Stimulated activated CD8-positive, alpha-beta memory T cell treated with anti-CD3 and anti-CD28 coated beads, Interleukin-15, amount 100 ng/mL, for 24 hours (primary cell): ENCODE results near the gene PTOV1.
A peak's percentile ranks its signal among the peaks of the same experiment; 100 is the strongest.

Experiments
- DNase-seq: peaks from one replicate; pipeline ENCODE4 v3.0.0-alpha.2; 2020; ENCODE audit warnings: low read depth

PTOV1 gene

DNA sequence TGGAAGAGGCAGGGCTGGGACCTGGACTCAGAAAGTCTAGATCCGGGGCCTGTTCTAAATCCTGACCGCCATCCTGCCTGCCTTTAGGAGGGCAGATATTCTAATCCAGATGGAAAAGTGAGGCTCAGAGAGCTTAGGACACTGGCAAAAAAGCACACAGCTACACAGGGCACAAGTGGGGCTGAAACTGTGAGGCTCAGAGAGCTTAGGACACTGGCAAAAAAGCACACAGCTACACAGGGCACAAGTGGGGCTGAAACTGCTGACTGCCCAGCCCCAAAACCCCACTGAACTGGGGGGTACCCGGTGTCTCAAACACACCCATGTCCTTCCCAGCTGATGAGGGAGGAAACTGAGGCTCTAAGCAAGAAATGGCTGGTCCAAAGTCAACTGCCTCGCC lies 24.2 kb downstream of the PTOV1 start:
- no peak for DNase-seq

DNA sequence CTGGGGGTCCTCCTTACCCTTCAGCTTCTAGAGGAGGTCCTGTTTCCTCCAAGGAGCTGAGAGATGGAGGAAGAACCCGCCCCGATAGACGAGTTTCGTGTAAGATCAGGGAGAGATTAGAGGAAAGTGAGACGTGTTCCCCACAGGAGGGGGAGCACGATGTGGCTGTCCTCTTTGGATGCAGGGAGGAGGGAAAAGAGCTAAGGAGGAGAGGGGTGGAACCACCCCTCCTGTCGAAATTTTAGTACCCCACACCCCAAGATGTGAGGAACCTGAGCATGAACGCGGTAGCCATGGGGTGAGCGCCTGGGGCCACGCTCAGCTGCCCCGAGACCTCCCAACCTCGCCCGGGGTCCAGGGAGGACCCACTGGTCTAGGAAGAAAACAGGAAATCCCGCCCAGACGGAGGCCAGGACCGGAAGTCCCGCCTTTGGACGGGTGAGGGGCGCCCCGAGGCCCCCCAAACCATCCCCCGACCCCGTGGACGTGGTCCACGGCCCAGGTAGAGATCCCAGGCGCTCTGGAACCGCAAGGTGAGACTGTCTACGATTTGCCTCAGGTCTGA lies 25.0 kb downstream of the PTOV1 start:
- no peak for DNase-seq

DNA sequence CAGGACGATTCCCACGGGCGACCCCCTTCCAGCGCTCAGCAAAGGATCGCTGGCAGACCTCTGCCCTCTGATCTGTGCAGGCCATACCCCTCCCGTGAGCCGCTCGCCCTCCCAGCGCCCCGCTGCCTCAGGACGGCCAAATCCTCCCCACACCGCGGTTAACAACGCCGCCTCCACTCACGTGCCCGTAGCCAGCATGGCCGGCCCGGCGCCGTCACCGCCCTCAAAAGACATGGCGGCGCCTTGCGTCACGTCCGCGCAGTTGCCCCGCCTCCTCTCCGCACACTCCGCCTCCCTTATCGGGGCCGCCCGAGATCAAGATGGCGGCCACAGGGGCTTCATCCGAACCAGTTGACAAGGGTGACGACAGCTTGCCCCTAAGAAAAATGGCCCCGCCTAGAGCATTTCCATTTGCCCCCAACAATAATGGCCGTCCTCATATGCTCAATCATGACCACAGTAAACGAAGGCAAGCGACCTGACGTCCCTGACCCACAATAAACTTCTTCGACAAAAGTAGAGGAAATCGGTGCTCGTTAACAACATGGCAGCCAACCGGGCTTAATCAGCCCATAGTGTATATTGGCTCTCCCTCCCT lies 25.6 kb downstream of the PTOV1 start:
- peak; percentile 83 for DNase-seq

DNA sequence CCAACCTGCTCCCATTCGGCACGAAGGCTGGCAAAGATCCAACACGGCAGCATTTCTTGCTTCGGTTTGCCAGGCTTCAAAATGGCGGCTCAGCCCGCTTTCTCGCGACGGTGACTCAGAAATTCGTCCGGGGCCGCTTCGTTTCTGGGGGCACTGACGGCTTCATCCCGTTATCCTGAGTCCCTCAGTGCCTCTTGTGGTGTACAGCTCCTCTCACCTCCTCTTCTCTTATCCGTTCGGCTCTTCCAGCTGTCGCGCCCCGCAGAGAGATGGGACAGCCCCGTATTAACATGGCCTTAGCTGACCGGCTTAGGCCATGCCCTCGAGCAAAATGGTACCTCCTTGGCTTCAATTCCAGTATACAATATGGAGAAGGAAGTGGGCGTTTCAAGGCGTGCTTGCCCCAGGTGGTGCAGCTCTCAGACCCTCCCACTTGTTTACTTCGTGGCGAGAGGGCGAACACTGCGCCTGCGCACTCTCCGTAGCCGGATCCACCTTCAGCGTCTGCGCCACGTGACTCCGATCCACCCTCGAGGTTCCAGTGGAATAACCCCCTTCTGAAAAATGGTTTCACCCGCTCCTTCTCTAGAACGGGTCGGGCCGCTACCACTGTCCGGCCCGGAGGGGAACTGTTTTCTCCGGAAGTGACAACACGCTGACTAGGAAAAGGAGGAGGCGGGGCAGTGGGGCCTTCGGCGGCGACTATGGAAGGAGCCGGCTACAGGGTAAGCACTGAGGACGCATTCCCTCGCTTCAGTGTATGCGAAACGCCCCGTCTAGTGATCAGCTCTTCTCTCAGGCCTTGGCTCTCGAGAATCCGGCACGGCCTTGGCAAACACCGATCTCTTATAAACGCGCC lies 26.3 kb downstream of the PTOV1 start, which contains the start of the genes AKT1S1 and TBC1D17:
Gene AKT1S1, minus strand, starts transcription at position 336 of the 859 bp plus-strand sequence. CDS start 4,060 bp downstream, outside the sequence.
Gene TBC1D17, plus strand, starts transcription at position 683 of the 859 bp plus-strand sequence. Its CDS starts 22 bp downstream, at position 705.
- DNase-seq, result peak; percentile 88

DNA sequence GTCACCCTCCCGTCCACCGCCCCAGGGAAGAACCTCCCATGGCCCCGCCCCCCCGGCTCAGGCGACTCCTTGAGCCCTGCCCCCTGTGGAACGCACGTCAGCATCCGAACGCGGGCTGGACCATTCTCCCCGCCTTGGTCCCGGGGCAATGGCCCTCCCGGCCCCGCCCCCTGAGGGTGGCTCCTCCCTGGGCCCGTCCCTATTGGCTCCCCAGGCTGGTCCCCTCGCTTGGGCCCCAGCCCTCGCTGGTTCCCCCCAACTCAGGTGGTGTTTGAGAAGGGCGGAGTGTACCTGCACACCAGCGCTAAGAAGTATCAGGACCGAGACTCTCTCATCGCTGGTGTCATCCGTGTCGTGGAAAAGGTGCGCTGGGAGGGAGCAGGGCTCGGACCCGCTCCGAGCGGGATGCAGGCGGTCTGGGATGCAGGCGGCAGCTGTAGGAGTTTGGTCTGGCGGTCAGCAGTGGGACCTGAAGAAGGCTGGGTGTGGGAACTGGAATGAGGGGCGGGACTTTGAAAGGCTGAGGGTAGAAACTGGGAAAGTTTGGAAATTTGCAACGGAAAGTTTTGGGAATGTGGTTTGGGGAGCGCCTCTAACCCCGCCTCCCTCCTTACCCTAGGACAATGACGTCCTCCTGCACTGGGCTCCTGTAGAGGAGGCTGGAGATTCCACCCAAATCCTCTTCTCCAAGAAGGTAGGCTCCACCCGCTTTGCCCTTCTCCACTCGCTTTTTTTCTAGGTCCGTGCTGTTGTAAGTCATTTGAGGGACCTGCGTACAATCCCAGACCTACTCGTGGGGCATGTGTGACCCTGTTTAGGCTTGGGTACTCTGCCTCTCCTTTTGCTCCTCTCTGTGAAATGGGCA lies 27.2 kb downstream of the PTOV1 start:
- DNase-seq, result peak; percentile 93

DNA sequence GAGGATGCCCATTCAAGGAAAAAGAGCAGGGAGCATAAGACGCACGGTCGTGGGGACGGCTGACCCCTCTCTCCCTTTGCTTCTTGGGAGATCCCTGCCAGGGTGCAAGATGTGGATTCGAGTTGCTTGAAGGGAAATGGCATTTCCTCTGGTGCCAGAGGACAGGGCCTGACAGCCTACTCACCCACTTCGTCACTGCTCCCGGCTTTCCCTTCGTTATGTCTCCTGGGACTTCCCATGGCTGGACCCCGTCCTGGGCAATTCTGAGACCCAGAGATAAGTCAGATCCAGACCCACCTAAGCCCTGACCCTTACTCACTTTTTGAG lies 27.7 kb downstream of the PTOV1 start:
- DNase-seq, result no peak

DNA sequence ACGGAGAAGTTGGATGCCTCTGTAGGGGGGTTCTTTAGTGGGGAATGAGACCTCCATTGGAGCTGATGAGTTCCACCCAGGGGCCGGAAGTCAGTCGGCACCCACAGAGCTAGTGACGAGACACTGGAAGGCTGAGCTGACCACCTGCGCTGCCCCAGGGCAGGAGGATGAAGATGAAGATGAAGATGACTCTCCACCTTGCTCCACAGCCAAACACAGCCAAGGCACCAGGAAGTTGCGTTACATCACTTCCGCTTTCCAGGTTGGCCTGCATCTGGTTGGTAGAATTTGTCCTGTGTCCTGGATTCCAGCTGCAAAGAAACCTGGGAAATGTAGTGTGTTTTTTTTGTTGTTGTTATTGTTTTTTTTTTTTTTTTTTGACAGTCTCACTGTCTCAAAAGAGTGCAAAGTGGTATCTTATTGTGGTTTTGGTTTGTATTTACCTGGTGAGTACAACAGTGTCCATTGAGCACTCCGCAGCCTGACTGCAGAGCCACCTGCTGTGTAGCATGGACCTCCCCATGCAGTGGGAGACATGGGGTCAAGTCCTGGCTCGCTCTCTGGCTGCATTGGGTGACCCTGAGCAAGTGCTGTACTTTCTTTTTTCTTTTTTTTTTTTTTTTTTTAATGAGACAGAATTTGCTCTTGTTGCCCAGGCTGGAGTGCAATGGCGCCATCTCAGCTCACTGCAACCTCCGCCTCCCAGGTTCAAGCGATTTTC lies 28.4 kb downstream of the PTOV1 start:
- no peak for DNase-seq

DNA sequence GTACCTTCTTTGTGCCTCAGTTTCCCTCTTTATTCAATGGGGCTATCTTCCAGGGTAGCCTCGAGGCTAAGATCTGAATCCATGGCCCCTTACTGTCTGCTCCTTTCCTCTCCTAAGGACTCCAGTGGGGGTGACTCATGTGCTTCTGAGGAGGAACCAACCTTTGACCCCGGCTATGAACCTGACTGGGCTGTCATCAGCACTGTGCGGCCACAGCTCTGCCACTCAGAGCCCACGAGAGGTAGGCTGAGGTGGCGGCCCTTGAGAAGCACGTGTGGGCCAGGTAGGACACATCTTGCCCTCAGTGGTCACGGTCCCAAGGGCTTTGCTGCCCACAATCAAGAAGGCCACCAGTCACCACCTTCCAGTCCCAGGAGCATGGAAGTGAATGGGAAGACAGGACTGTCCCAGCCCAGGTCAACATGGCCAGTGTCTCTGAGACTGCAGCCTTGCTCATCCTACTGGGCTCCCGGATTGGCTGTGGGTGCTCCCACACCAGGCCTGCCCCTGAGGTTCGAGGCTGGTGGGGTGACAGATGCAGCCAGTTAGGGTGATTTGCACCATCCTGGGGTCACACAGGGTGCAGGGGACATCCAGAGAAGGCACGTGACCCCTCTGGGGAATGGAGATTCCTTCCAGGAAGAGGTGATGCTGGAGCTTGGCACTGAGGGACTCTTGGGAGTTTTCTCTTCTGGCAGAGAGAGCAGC lies 29.4 kb downstream of the PTOV1 start:
- no peak for DNase-seq

DNA sequence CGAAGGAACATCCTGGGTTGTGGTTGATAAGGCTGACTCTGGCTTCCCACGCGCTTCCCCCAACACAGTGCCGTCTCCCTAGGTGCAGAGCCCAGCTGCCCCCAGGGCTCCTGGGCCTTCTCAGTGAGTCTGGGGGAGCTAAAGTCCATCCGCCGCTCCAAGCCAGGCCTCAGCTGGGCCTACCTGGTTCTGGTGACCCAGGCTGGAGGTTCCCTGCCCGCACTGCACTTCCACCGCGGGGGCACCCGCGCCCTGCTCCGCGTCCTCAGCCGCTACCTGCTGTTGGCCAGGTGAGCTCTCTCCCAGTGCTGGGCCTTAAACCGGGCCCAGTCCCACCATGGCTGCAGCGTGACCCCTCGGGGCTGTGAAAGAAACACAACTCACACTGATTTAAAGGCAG lies 30.2 kb downstream of the PTOV1 start:
- DNase-seq, result no peak

DNA sequence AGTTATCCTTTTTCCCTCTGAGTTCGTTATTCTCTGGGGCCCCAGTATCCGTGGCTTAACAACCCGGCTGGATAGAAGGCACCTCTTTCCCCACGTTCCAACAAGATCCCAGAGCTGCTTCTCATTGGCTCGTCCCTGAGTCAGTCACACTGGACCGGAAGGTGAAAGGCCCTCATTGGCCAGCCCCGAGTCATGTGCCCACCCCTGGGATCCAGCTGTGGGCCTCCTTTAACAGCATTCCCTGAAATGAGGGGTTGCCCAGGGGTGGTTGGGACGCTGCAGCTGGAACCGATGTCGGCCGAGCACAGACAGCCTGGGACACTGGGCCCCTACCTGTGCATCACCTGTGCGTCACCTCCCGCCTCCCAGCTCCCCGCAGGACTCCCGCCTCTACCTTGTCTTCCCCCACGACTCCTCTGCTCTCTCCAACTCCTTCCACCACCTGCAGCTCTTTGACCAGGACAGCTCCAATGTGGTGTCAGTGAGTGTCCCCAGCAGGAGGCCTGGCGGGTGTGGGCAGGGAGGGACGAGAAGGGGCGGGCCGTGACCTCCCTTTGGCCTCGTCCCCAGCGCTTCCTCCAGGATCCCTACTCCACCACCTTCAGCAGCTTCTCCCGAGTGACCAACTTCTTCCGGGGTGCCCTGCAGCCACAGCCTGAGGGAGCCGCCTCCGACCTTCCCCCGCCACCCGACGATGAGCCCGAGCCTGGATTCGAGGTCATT lies 30.9 kb downstream of the PTOV1 start:
- DNase-seq, result no peak

DNA sequence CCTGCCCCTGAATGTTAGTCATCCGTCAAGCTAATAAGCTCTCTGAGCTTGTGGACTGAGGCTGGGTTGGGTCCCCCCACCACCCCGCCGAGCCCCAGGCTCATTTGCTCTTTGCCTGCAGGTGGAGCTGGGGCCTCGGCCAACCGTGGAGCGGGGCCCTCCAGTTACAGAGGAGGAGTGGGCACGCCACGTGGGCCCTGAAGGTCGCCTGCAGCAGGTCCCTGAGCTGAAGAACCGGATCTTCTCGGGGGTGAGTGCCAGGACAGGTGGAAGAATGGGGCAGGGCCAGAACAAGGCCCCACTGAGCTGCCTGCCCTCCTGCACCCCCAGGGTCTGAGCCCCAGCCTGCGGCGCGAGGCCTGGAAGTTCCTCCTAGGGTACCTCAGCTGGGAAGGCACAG lies 31.7 kb downstream of the PTOV1 start:
- DNase-seq, result no peak

DNA sequence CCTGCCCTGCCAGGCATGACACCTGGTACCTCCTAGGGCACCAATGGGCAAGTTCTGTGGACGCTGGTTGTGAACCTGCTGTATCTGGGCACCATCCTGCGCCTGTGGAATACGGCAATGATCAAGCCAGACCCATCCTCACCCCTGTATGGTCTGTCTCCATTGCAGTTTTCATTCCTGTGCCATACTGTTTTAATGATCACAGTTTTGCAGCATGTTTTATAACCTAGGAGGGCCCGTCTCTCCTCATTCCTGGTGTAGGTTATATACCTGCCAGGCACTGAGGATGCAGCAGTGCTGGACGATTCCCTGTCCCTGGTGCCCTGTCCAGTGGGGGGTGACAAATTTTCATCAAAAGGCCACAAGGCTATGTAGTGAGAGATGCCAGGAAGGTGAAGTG lies 32.1 kb downstream of the PTOV1 start:
- DNase-seq, result no peak

DNA sequence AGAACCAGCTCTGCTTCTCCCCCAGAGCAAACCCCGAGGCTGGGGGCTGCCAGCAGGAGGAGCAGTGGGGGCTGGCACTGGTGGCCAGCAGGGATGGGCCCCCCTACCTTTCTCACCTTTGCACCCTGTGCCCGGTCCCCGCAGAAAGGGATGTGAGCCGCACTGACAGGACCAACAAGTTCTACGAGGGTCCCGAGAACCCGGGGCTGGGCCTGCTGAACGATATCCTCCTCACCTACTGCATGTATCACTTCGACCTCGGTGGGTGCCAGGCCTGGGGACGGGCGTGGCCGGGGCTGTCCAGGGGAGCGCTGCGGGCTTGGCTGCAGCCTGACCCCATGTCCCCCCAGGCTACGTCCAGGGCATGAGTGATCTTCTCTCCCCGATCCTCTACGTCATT lies 33.1 kb downstream of the PTOV1 start:
- no peak for DNase-seq

DNA sequence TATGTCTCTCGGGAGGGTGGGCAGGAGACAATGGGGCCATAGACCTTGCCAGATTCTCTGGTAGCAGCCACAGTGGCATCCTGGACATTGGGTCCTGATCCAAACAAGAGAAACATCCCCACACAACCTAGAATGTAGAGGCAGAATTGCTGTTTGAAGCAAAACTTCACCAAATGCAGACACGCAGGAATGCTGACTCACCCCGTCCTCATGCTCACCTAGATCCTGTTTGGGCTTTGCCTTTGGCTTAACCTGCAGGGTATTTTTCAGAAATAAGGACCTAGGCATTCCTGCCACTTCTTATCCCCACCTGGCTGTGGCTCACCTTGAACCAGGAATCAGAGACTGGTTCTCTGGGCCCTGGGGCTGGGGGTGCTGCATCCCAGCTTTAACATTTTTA lies 33.8 kb downstream of the PTOV1 start:
- DNase-seq, result no peak

DNA sequence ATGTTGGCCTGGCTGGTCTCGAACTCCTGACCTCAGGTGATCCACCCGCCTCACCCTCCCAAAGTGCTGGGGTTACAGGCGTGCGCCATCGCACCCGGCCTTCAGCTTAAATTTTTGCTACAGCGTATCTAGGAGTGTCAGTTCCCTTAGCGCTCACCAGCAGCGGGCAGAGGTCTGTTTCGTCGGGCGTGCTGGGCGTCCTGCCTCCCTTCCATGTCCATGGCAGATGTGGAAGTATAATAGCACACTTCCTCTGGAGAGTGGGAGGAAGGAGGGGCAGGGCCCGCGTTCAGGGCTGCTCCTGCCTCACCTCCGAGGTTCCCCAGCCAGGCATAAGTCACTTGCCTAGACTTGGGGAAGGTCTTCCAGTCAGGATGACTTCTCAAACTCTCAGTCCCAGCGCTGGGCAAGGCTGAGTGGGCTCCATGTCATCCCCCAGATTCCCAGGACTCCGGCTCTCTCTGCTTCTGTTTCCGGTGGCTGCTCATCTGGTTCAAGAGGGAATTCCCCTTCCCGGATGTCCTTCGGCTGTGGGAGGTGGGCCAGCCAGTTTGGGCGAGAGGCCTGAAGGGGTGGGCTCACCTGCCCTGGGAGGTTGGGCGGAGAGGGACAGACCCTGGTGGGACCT lies 36.2 kb downstream of the PTOV1 start:
- DNase-seq, result no peak

DNA sequence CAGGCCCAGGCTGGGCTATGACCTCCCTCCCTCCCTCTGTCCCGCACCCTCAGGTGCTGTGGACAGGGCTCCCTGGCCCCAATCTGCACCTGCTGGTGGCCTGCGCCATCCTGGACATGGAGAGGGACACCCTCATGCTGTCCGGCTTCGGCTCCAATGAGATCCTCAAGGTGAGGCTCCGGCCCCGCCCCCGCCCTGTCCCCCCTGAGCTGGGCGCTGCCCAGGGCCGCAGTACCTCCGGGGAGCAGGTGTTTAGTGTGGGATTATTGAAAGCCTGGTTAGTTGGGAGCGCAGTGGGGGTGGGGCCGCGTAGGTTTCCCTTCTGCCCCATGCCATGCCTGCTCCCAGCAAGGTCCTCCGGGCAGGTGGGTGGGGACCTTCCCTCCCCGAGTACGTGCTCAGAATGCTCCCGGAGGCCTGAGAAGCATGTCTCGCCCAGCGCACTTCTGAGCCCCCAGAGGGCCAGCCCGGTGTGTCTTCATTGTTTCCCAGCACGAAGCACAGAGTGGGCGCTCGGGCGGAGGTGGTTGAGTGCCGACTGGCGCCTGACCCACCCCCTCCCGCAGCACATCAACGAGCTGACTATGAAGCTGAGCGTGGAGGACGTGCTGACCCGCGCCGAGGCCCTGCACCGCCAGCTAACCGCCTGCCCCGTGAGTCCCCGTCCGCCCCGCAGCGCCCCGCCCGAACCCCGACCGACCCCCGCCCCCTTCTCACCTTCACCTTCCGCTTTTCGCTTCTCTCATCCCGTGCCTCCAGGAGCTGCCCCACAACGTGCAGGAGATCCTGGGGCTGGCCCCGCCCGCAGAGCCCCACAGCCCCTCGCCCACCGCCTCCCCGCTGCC lies 36.9 kb downstream of the PTOV1 start:
- DNase-seq, result no peak

DNA sequence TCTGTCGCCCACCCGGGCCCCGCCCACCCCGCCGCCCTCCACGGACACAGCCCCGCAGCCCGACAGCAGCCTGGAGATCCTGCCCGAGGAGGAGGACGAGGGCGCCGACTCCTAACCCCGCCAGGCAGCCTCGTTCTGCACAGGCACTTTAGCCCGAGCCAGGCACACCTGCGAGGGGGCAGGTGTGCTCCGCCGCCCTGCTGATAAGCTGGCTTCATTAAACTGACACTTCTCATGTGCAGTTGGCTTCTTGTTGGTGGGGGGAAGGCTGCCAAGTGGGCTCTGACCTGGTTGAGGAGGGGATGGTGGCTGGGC lies 37.5 kb downstream of the PTOV1 start:
- DNase-seq, result no peak

DNA sequence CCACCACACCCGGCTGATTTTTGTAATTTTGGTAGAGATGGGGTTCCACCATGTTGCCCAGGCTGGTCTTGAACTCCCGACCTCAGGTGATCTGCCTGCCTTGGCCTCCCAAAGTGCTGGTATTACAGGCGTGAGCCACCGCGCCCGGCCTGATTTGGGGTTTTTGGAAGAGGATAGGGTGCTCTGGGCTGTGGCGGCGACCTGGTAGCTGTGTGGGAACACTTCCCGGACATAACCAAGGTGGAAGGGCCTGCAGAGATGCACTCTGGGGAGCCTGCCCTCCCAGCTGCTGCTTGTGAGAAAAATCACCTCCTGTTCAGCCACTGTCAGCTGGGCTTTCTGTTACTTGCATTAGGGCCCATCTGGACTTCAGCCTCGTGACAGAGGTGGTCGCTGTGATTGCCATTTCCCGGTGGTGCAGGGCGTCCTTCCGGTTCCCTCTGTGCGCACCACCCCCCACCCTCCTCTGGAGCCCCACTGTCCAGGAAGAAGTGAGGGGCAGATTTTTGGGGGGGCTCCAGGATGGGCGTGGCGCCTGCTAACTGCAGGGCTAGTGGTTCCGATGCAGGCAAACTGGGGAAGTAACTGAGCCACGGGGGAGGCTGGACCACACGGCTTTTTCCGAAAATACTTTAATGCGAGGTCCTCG lies 38.2 kb downstream of the PTOV1 start:
- DNase-seq, result no peak
